Measurements from ENCODE around the gene IL11.
"Not testable (repeated sequence)": the region's sequence is repeated elsewhere in the genome, so short reads cannot be mapped to it uniquely, and the experiment has no call there.

The IL11 gene

GRCh38 chr19:55352040-55352439, 18.2 kb downstream of the IL11 start:
- DNase-seq (ENCODE audit: low read depth), result no peak

- DNase-seq (ENCODE audit: low read depth), result no peak
Observed at GRCh38 chr19:55350620-55351315, 19.5 kb downstream of the IL11 start.

- no peak for DNase-seq (ENCODE audit: low read depth)
Observed at GRCh38 chr19:55348317-55349034, 21.8 kb downstream of the IL11 start.

GRCh38 chr19:55347442-55348009, 22.7 kb downstream of the IL11 start:
- DNase-seq (ENCODE audit: low read depth), result no peak

- DNase-seq (ENCODE audit: low read depth), result no peak
Observed at GRCh38 chr19:55346725-55347441, 23.4 kb downstream of the IL11 start.

- no peak for DNase-seq (ENCODE audit: low read depth)
Observed at GRCh38 chr19:55345818-55346724, 24.2 kb downstream of the IL11 start.

GRCh38 chr19:55345101-55345817, 25.0 kb downstream of the IL11 start:
- no peak for DNase-seq (ENCODE audit: low read depth)

- DNase-seq (ENCODE audit: low read depth), result no peak
Observed at GRCh38 chr19:55344444-55344843, 25.8 kb downstream of the IL11 start.

- no peak for DNase-seq (ENCODE audit: low read depth)
Observed at GRCh38 chr19:55341595-55342531, 28.4 kb downstream of the IL11 start.

- peak; percentile 23 for DNase-seq (ENCODE audit: low read depth)
Observed at GRCh38 chr19:55341171-55341588, 29.1 kb downstream of the IL11 start.

- DNase-seq (ENCODE audit: low read depth), result no peak
Observed at GRCh38 chr19:55340784-55341147, 29.5 kb downstream of the IL11 start.

- DNase-seq (ENCODE audit: low read depth), result no peak
Observed at GRCh38 chr19:55339889-55340783, 30.1 kb downstream of the IL11 start.

- peak; percentile 100 for DNase-seq (ENCODE audit: low read depth)
Observed at GRCh38 chr19:55339105-55339888, 31.0 kb downstream of the IL11 start, which contains the start of gene KMT5C. Gene KMT5C, plus strand, starts transcription at chr19:55339876. Its CDS starts 2,061 bp downstream, at chr19:55341937.

- no peak for DNase-seq (ENCODE audit: low read depth)
Observed at GRCh38 chr19:55336101-55336500, 34.2 kb downstream of the IL11 start.

- DNase-seq (ENCODE audit: low read depth), result no peak
Observed at GRCh38 chr19:55333870-55334269, 36.4 kb downstream of the IL11 start.

GRCh38 chr19:55329791-55330190, 40.5 kb downstream of the IL11 start:
- not testable (repeated sequence) for DNase-seq (ENCODE audit: low read depth)

- DNase-seq (ENCODE audit: low read depth), result not testable (repeated sequence)
Observed at GRCh38 chr19:55328774-55329318, 41.4 kb downstream of the IL11 start.

Measured in T follicular helper cell (primary cell).